GM12878 (cell line): ENCODE results near the gene FBLN1. TPM values are rescaled to one million over a fixed set of nuclear protein-coding genes. Genes with fewer than 3 reads are reported as not detected.

Experiments used
- ATAC-seq: fragments of 200-7000 bp; cut with Tn5 transposase; 3 replicates; pipeline ENCODE4 v1.9.1; 2020; ENCODE audit warnings: mild to moderate bottlenecking, moderate library complexity
- BruUV-seq: library from RNA; stranded (reverse); fragments of 400-500 nt; replicated peaks from 2 replicates; lab custom pipeline; 2021; lab: Mats Ljungman, UMichigan
- CTCF ChIA-PET: fragments of 300-600 bp; sonication (Branson Sonifier 250); formaldehyde crosslinking; extraction: SDS; loops from one replicate; lab custom pipeline; 2021; ENCODE audit warnings: inconsistent platforms; lab: Yijun Ruan, JAX
- POLR2A ChIA-PET: fragments of 350-600 bp; formaldehyde crosslinking; extraction: SDS; loops from one replicate; lab custom pipeline; 2021; ENCODE audit warnings: inconsistent platforms; lab: Charles Lee
- RAD21 ChIA-PET: fragments of 300-600 bp; sonication (Branson Sonifier 250); formaldehyde crosslinking; loops from one replicate; lab custom pipeline; 2023; ENCODE audit warnings: antibody characterized with exemption; ENCODE audit not compliant: unreplicated experiment; lab: Charles Lee
- SMC1A ChIA-PET: fragments of 300-600 bp; sonication (Branson Sonifier 250); formaldehyde crosslinking; loops from one replicate; lab custom pipeline; 2023; ENCODE audit not compliant: unreplicated experiment, uncharacterized antibody; lab: Charles Lee
- DNase-seq: peaks from one replicate; pipeline ENCODE4 v3.0.0-alpha.2; 2011; ENCODE audit warnings: low read depth, low spot score
- FAIRE-seq: peaks from 3 replicates; lab custom pipeline; 2011; peaks lifted over from hg19 to GRCh38; lab: Jason Lieb, UNC
- H2AFZ ChIP-seq: 2 replicates; pipeline ENCODE4 v1.6.0; 2011; ENCODE audit warnings: low read depth, low read length, control low read depth; ENCODE audit not compliant: control insufficient read depth
- H3K27ac ChIP-seq: 2 replicates; pipeline ENCODE4 v1.5.1; 2011; ENCODE audit warnings: control low read depth; ENCODE audit not compliant: control insufficient read depth, insufficient read depth
- H3K27me3 ChIP-seq, 2 experiments: replicated peaks in 1 of 2; 2 replicates each; pipeline versions ENCODE4 v1.6.0 to v1.6.1; 2011; ENCODE audit warnings: low read length in 1 of 2; ENCODE audit not compliant: control insufficient read depth in 2 of 2, insufficient read depth in 2 of 2
- H3K36me3 ChIP-seq, 2 experiments: 2 replicates each; pipeline ENCODE4 v1.5.1; 2011; ENCODE audit warnings: low read length in 1 of 2; ENCODE audit not compliant: control insufficient read depth in 2 of 2, insufficient read depth in 2 of 2
- H3K4me1 ChIP-seq: 2 replicates; pipeline ENCODE4 v1.6.1; 2011; ENCODE audit warnings: mild to moderate bottlenecking, low read length, moderate library complexity, mixed read lengths; ENCODE audit not compliant: control insufficient read depth, insufficient read depth
- H3K4me2 ChIP-seq: 2 replicates; pipeline ENCODE4 v1.6.0; 2011; ENCODE audit warnings: control low read depth; ENCODE audit not compliant: control insufficient read depth, insufficient read depth
- H3K4me3 ChIP-seq: fragments of 200-600 bp; sonication (generic); 2 replicates; pipeline ENCODE4 v1.5.1; 2016
- H3K79me2 ChIP-seq: 2 replicates; pipeline ENCODE4 v1.6.0; 2011; ENCODE audit warnings: low read length; ENCODE audit not compliant: control insufficient read depth, insufficient read depth
- H3K9ac ChIP-seq: 2 replicates; pipeline ENCODE4 v1.8.0; 2011; ENCODE audit warnings: low read length, control low read depth, mixed read lengths; ENCODE audit not compliant: control insufficient read depth, insufficient read depth
- H3K9me3 ChIP-seq: replicated peaks from 3 replicates; pipeline ENCODE4 v1.5.1; 2011; ENCODE audit warnings: mild to moderate bottlenecking, low read length; ENCODE audit not compliant: control insufficient read depth, insufficient read depth
- H4K20me1 ChIP-seq: 2 replicates; pipeline ENCODE4 v1.6.0; 2011; ENCODE audit not compliant: control insufficient read depth, insufficient read depth
- CHD2 ChIP-seq: IDR thresholded peaks from 2 replicates; pipeline ENCODE4 v1.6.1; 2011; ENCODE audit warnings: low read depth, low read length, improper control_type of control experiment, borderline replicate concordance
- CUX1 ChIP-seq: IDR thresholded peaks from 2 replicates; pipeline ENCODE4 v1.6.1; 2012; ENCODE audit warnings: improper control_type of control experiment, low read depth, low read length; ENCODE audit not compliant: insufficient replicate concordance
- FOXK2 ChIP-seq: fragments of 450-650 bp; IDR thresholded peaks from 2 replicates; pipeline ENCODE4 v1.6.1; 2017; ENCODE audit warnings: mild to moderate bottlenecking, moderate library complexity
- GATAD2B ChIP-seq: fragments of 450-650 bp; conservative IDR thresholded peaks from 2 replicates; pipeline ENCODE4 v1.6.1; 2017; ENCODE audit warnings: low read depth, mild to moderate bottlenecking, moderate library complexity
- MAX ChIP-seq: IDR thresholded peaks from 2 replicates; pipeline ENCODE4 v1.6.1; 2012; ENCODE audit warnings: low read depth, low read length, improper control_type of control experiment
- MTA3 ChIP-seq: IDR thresholded peaks from 2 replicates; pipeline ENCODE4 v1.6.1; 2012; ENCODE audit warnings: low read length, inconsistent platforms, borderline replicate concordance
- MXI1 ChIP-seq: fragments of 150-350 bp; IDR thresholded peaks from 2 replicates; pipeline ENCODE4 v1.6.1; 2011; ENCODE audit warnings: low read depth, mild to moderate bottlenecking, inconsistent platforms, low read length, improper control_type of control experiment
- NFXL1 ChIP-seq: fragments of 450-650 bp; IDR thresholded peaks from 2 replicates; pipeline ENCODE4 v1.6.1; 2017; ENCODE audit warnings: antibody characterized with exemption, mild to moderate bottlenecking, borderline replicate concordance
- NFYA ChIP-seq: IDR thresholded peaks from 2 replicates; pipeline ENCODE4 v1.6.1; 2011; ENCODE audit warnings: low read depth, mild to moderate bottlenecking, low read length, improper control_type of control experiment, borderline replicate concordance
- PAX8 ChIP-seq: fragments of 450-650 bp; IDR thresholded peaks from 2 replicates; pipeline ENCODE4 v1.6.1; 2017; ENCODE audit warnings: mild to moderate bottlenecking, moderate library complexity
- PKNOX1 ChIP-seq: fragments of 450-650 bp; IDR thresholded peaks from 2 replicates; pipeline ENCODE4 v1.6.1; 2016; ENCODE audit warnings: mild to moderate bottlenecking
- POLR2AphosphoS5 ChIP-seq: IDR thresholded peaks from 2 replicates; pipeline ENCODE4 v1.6.1; 2011; ENCODE audit warnings: mild to moderate bottlenecking, low read length, inconsistent platforms
- SUZ12 ChIP-seq: fragments of 200-600 bp; sonication (generic); IDR thresholded peaks from one replicate; pipeline ENCODE4 v1.6.1; 2018; ENCODE audit warnings: antibody characterized with exemption, mild to moderate bottlenecking; ENCODE audit not compliant: unreplicated experiment
- WGBS: methylation state at CpG from one replicate; pipeline ENCODE4 v1.1.6; 2016; ENCODE audit warnings: low lambda C conversion rate; ENCODE audit not compliant: insufficient replicate concordance, insufficient coverage; ENCODE audit errors: missing lambda C conversion rate; 5-methylcytosine and 5-hydroxymethylcytosine counted together
- in situ Hi-C: fragments of 300-500 bp; cut with MboI; formaldehyde crosslinking; loops from 9 replicates; pipeline ENCODE4 v1.14.3; 2018; ENCODE audit warnings: mixed read lengths
- intact Hi-C: fragments of 100-400 bp; cut with micrococcal nuclease; formaldehyde crosslinking; loops from one replicate; pipeline ENCODE4 v1.14.2; 2022; ENCODE audit not compliant: unreplicated experiment
- polyA plus RNA-seq, 11 experiments: library from polyadenylated mRNA; depleted of rRNA in 4 of 11; unstranded in 6 of 11; stranded (reverse) in 5 of 11; fragments of >200 nt; fragmentation: Nextera tagmentation in 4 of 11; fragmentation: Illumina TruSeq in 1 of 11; extraction: Ambion mirVana in 4 of 11; extraction: Trizol in 1 of 11; gene quantifications; 1 replicate in 1 of 11; 2 replicates in 10 of 11; pipeline versions ENCODE4 v1.2.1 to v1.2.3, GENCODE V29; 2011 to 2016; ENCODE audit warnings: inconsistent platforms in 2 of 11, missing spikeins in 2 of 11, low read depth in 1 of 11
- total RNA-seq, 4 experiments: library from RNA; depleted of rRNA in 3 of 4; stranded (reverse); fragments of >200 nt in 3 of 4; fragmentation: Illumina TruSeq in 1 of 4; extraction: Trizol in 1 of 4; gene quantifications; 2 replicates each; pipeline versions ENCODE4 v1.2.1 to v1.2.3, GENCODE V29; 2013 to 2021
- TF ChIP-seq, protein P1 (sequence below): fragments of 150-350 bp; IDR thresholded peaks from 2 replicates; pipeline ENCODE4 v1.6.1; 2016; ENCODE audit warnings: low read depth, low read length

FBLN1 gene
- total and polyA plus RNA-seq, 10 of the 15 experiments (the other 5 are each of a cell fraction or from before 2014, with no cell fraction given), result 0.20 to 0.51 TPM; not detected in 8

- SMC1A ChIA-PET, result no interaction called here
- RAD21 ChIA-PET, result no interaction called here
- POLR2A ChIA-PET, result no interaction called here
- in situ Hi-C loops (no loop called here), intact Hi-C loops (no loop called here)
- no TSS peak for BruUV-seq
- no peak for ATAC-seq
- no peak overlapping the region for H3K4me3 ChIP-seq
- no peak for TF ChIP-seq NFXL1
- no peak for TF ChIP-seq PKNOX1
- no peak for TF ChIP-seq POLR2AphosphoS5
- TF ChIP-seq SUZ12, result no peak
- no peak for TF ChIP-seq GATAD2B
- TF ChIP-seq CUX1, result no peak
- no peak for TF ChIP-seq NFYA
- no peak for TF ChIP-seq CHD2
- no peak for TF ChIP-seq MAX
- no peak for TF ChIP-seq MTA3
- TF ChIP-seq, protein P1, sequence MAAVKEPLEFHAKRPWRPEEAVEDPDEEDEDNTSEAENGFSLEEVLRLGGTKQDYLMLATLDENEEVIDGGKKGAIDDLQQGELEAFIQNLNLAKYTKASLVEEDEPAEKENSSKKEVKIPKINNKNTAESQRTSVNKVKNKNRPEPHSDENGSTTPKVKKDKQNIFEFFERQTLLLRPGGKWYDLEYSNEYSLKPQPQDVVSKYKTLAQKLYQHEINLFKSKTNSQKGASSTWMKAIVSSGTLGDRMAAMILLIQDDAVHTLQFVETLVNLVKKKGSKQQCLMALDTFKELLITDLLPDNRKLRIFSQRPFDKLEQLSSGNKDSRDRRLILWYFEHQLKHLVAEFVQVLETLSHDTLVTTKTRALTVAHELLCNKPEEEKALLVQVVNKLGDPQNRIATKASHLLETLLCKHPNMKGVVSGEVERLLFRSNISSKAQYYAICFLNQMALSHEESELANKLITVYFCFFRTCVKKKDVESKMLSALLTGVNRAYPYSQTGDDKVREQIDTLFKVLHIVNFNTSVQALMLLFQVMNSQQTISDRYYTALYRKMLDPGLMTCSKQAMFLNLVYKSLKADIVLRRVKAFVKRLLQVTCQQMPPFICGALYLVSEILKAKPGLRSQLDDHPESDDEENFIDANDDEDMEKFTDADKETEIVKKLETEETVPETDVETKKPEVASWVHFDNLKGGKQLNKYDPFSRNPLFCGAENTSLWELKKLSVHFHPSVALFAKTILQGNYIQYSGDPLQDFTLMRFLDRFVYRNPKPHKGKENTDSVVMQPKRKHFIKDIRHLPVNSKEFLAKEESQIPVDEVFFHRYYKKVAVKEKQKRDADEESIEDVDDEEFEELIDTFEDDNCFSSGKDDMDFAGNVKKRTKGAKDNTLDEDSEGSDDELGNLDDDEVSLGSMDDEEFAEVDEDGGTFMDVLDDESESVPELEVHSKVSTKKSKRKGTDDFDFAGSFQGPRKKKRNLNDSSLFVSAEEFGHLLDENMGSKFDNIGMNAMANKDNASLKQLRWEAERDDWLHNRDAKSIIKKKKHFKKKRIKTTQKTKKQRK, result no peak
- TF ChIP-seq FOXK2, result no peak
- TF ChIP-seq PAX8, result no peak
- no peak for TF ChIP-seq MXI1
- TF ChIP-seq, all 136 proteins: peak for 0
- Histone ChIP-seq H3K4me1 (no peaks in the 10 kb centered on the region), H3K27me3 (peaks cover 2 to 5% of the 10 kb centered on the region in 2 experiments), H3K9me3 (no peaks in the 10 kb centered on the region; the same call in 2 of the 3 replicates), H3K9ac (no peak overlapping the region), H2AFZ (no peak overlapping the region), H3K36me3 (no peaks in the 10 kb centered on the region; a peak in 1 of 4 replicates), H3K79me2 (no peaks in the 10 kb centered on the region), H4K20me1 (no peaks in the 10 kb centered on the region), H3K27ac (no peak overlapping the region), H3K4me2 (no peak overlapping the region)
- FAIRE-seq, result no peak
- CTCF ChIA-PET, result no interaction called here
- DNase-seq, result no peak
- 21% methylated on average over 15 of the region's 15 CpGs for WGBS
Observed at GRCh38 chr22:45525480-45525879, 22.8 kb downstream of the FBLN1 start.
